Keratinocyte (primary cell): ENCODE results near the gene MUC3A.
"Not testable (repeated sequence)": the region's sequence is repeated elsewhere in the genome, so short reads cannot be mapped to it uniquely, and the experiment has no call there.

ENCODE experiments used
- CTCF ChIP-seq, 3 experiments: IDR thresholded peaks in 1 of 3; conservative IDR thresholded peaks in 1 of 3; optimal IDR thresholded peaks in 1 of 3; 2 replicates in 2 of 3; 3 replicates in 1 of 3; pipeline versions ENCODE3 to v1.5.1; 2011; ENCODE audit warnings: low read length in 3 of 3, mild to moderate bottlenecking in 3 of 3, moderate library complexity in 2 of 3, control low read depth in 1 of 3, inconsistent platforms in 1 of 3; ENCODE audit not compliant: insufficient read depth in 2 of 3; ENCODE audit errors: extremely low read depth in 1 of 3
- EZH2 ChIP-seq: IDR thresholded peaks from one replicate; pipeline ENCODE4 v1.6.1; 2012; ENCODE audit warnings: inconsistent platforms, mild to moderate bottlenecking, low read length, moderate library complexity

- not testable (repeated sequence) for TF ChIP-seq CTCF (optimal IDR thresholded peaks at IDR 0.05 in 1 of 3, IDR thresholded peaks at IDR 0.05 in 1 of 3, conservative IDR thresholded peaks at IDR 0.05 in 1 of 3; ENCODE audit: extremely low read depth in 1 of 3, insufficient read depth in 2 of 3, low read length in 3 of 3); EZH2
These were observed 35.9 kb downstream of the MUC3A start for GRCh38 chr7:100985033-100985797.
